H9 (cell line): Measurements from ENCODE around the gene CELF5. TPM values are rescaled to one million over a fixed set of nuclear protein-coding genes. Genes with fewer than 3 reads are reported as not detected.

Experiments
- DNase-seq: peaks from one replicate; pipeline ENCODE4 v3.0.0-alpha.2; 2017
- H2AFZ ChIP-seq: one replicate; pipeline ENCODE4 v1.6.1; 2013; ENCODE audit warnings: mild to moderate bottlenecking, low read length, control low read depth, moderate library complexity
- H2AK5ac ChIP-seq: 2 replicates; pipeline ENCODE4 v1.6.1; 2013; ENCODE audit warnings: low read length, control low read depth, mixed read lengths; ENCODE audit not compliant: insufficient read length
- H2BK120ac ChIP-seq: one replicate; pipeline ENCODE4 v1.6.1; 2013; ENCODE audit warnings: low read depth, mild to moderate bottlenecking, low read length, control low read depth, inconsistent platforms; ENCODE audit not compliant: poor library complexity, severe bottlenecking
- H2BK12ac ChIP-seq: 2 replicates; pipeline ENCODE4 v1.6.1; 2013; ENCODE audit warnings: low read length, control low read depth, mixed read lengths, low read depth; ENCODE audit not compliant: insufficient read length
- H2BK15ac ChIP-seq: 2 replicates; pipeline ENCODE4 v1.6.1; 2013; ENCODE audit warnings: low read depth, low read length, control low read depth
- H2BK20ac ChIP-seq: one replicate; pipeline ENCODE4 v1.6.1; 2013; ENCODE audit warnings: low read depth, mild to moderate bottlenecking, low read length, control low read depth, inconsistent platforms; ENCODE audit not compliant: poor library complexity, severe bottlenecking
- H2BK5ac ChIP-seq: 2 replicates; pipeline ENCODE4 v1.6.1; 2013; ENCODE audit warnings: low read length, control low read depth, mixed read lengths; ENCODE audit not compliant: insufficient read length
- H3K14ac ChIP-seq: 2 replicates; pipeline ENCODE4 v1.6.1; 2013; ENCODE audit warnings: low read length, control low read depth; ENCODE audit not compliant: insufficient read depth
- H3K18ac ChIP-seq: 2 replicates; pipeline ENCODE4 v1.6.1; 2013; ENCODE audit warnings: low read depth, mild to moderate bottlenecking, mixed read lengths, low read length, control low read depth; ENCODE audit not compliant: insufficient read length
- H3K23ac ChIP-seq: 2 replicates; pipeline ENCODE4 v1.6.1; 2013; ENCODE audit warnings: low read length, control low read depth, mixed read lengths, low read depth; ENCODE audit not compliant: insufficient read length
- H3K23me2 ChIP-seq: 2 replicates; pipeline ENCODE4 v1.6.1; 2013; ENCODE audit warnings: low read depth, mild to moderate bottlenecking, mixed read lengths, low read length, control low read depth; ENCODE audit not compliant: insufficient read length, poor library complexity, severe bottlenecking
- H3K27ac ChIP-seq: 2 replicates; pipeline ENCODE4 v1.5.1; 2013; ENCODE audit warnings: low read length, control low read depth, mixed read lengths, low read depth; ENCODE audit not compliant: insufficient read length
- H3K27me3 ChIP-seq: 2 replicates; pipeline ENCODE4 v1.6.1; 2013; ENCODE audit warnings: low read length, control low read depth, inconsistent platforms; ENCODE audit not compliant: insufficient read depth
- H3K4ac ChIP-seq: 2 replicates; pipeline ENCODE4 v1.6.1; 2013; ENCODE audit warnings: low read depth, mild to moderate bottlenecking, control low read depth, inconsistent platforms, low read length, moderate library complexity
- H3K4me1 ChIP-seq: 2 replicates; pipeline ENCODE4 v1.6.1; 2013; ENCODE audit warnings: low read length, control low read depth, inconsistent platforms; ENCODE audit not compliant: insufficient read depth
- H3K4me2 ChIP-seq: 2 replicates; pipeline ENCODE4 v1.6.1; 2013; ENCODE audit warnings: low read length, control low read depth, mixed read lengths; ENCODE audit not compliant: insufficient read length, insufficient read depth
- H3K56ac ChIP-seq: 2 replicates; pipeline ENCODE4 v1.6.1; 2013; ENCODE audit warnings: low read depth, mild to moderate bottlenecking, mixed read lengths, low read length, control low read depth; ENCODE audit not compliant: insufficient read length
- H3K79me1 ChIP-seq: 2 replicates; pipeline ENCODE4 v1.6.1; 2013; ENCODE audit warnings: low read depth, mild to moderate bottlenecking, moderate library complexity, low read length, control low read depth, inconsistent platforms; ENCODE audit not compliant: insufficient read depth, poor library complexity, severe bottlenecking
- H3K79me2 ChIP-seq: 2 replicates; pipeline ENCODE4 v1.6.1; 2013; ENCODE audit warnings: low read length, control low read depth, inconsistent platforms; ENCODE audit not compliant: insufficient read depth
- H3K9ac ChIP-seq: 2 replicates; pipeline ENCODE4 v1.6.1; 2013; ENCODE audit warnings: low read length, control low read depth, mixed read lengths; ENCODE audit not compliant: insufficient read length; ENCODE audit errors: extremely low read depth
- H3K9me3 ChIP-seq: one replicate; pipeline ENCODE4 v1.6.1; 2013; ENCODE audit warnings: low read depth, low read length, inconsistent platforms; ENCODE audit not compliant: control insufficient read depth
- H3T11ph ChIP-seq: one replicate; pipeline ENCODE4 v1.6.1; 2013; ENCODE audit warnings: mild to moderate bottlenecking, low read length, control low read depth, inconsistent platforms
- H4K20me1 ChIP-seq: one replicate; pipeline ENCODE4 v1.6.1; 2013; ENCODE audit not compliant: control insufficient read depth, insufficient read length, insufficient read depth
- H4K5ac ChIP-seq: 2 replicates; pipeline ENCODE4 v1.6.1; 2013; ENCODE audit warnings: low read depth, mild to moderate bottlenecking, mixed read lengths, low read length, control low read depth; ENCODE audit not compliant: insufficient read length
- H4K8ac ChIP-seq: replicated peaks from 2 replicates; pipeline ENCODE4 v1.6.1; 2013; ENCODE audit warnings: low read length, control low read depth, mixed read lengths, low read depth; ENCODE audit not compliant: insufficient read length
- H4K91ac ChIP-seq: 2 replicates; pipeline ENCODE4 v1.6.1; 2013; ENCODE audit warnings: low read depth, mild to moderate bottlenecking, moderate library complexity, mixed read lengths, low read length, control low read depth; ENCODE audit not compliant: insufficient read length
- H3K27ac Mint-ChIP-seq, 3 experiments: 2 replicates in 2 of 3; 3 replicates in 1 of 3; pipeline ENCODE4 v1.8.0; 2020 to 2021; ENCODE audit warnings: mixed read lengths in 3 of 3, mild to moderate bottlenecking in 1 of 3, moderate library complexity in 1 of 3
- H3K27me3 Mint-ChIP-seq: 2 replicates; pipeline ENCODE4 v1.8.0; 2021; ENCODE audit warnings: low read depth, mild to moderate bottlenecking, moderate library complexity, mixed read lengths
- H3K36me3 Mint-ChIP-seq, 3 experiments: 2 replicates in 2 of 3; 3 replicates in 1 of 3; pipeline ENCODE4 v1.8.0; 2020 to 2021; ENCODE audit warnings: low read depth in 3 of 3, mixed read lengths in 3 of 3; ENCODE audit not compliant: insufficient read depth in 1 of 3
- H3K4me1 Mint-ChIP-seq, 2 experiments: 2 replicates each; pipeline ENCODE4 v1.8.0; 2020; ENCODE audit warnings: mixed read lengths in 2 of 2
- H3K4me3 Mint-ChIP-seq, 2 experiments: 2 replicates in 1 of 2; 3 replicates in 1 of 2; pipeline ENCODE4 v1.8.0; 2020 to 2021; ENCODE audit warnings: mild to moderate bottlenecking in 2 of 2, mixed read lengths in 2 of 2, moderate library complexity in 1 of 2
- H3K9me3 Mint-ChIP-seq, 2 experiments: 2 replicates in 1 of 2; 3 replicates in 1 of 2; pipeline ENCODE4 v1.8.0; 2020; ENCODE audit warnings: mild to moderate bottlenecking in 2 of 2, mixed read lengths in 2 of 2, moderate library complexity in 1 of 2
- WGBS: extraction: QIAGEN DNeasy Blood & Tissue Kit; methylation state at CpG from one replicate; pipeline ENCODE4 v1.1.7; 2013; ENCODE audit warnings: missing lambda C conversion rate, low lambda C conversion rate, mixed read lengths; ENCODE audit not compliant: insufficient read length; ENCODE audit errors: extremely low coverage; 5-methylcytosine and 5-hydroxymethylcytosine counted together
- total RNA-seq: library from RNA; stranded (reverse); gene quantifications from 2 replicates; pipeline ENCODE4 v1.2.1, GENCODE V29; 2021
- TF ChIP-seq, protein P1 (sequence below): fragments of 200-600 bp; sonication (generic); conservative IDR thresholded peaks from 3 replicates; pipeline ENCODE4 v1.8.0; 2021; ENCODE audit warnings: antibody characterized with exemption, mild to moderate bottlenecking

The CELF5 gene
- total RNA-seq, 1 experiment from 2014 or later, result 4.8 TPM

DNA sequence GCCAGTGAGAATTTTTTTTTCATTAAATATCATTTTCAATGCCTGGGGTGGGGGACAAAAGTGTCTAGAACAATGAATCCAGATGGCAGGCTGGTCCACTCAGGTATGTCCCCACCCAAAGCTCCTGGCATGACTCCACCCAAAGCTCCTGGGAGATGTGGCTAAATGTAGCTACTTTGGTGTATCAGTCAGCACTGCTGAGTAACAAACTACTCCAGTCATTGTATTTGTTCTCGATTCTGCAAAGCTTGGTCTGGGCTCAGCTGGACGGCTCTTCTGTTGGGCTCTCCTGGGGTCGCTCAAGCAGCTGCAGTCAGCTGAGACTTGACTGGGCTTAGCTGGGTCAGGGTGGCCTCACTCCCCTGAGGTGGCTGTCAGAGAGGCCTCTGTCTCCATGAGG lies 48.5 kb downstream of the CELF5 start:
- no peak overlapping the region for H3K27ac ChIP-seq

More for the DNA sequence above, 48.5 kb downstream of the CELF5 start:
- H2AFZ ChIP-seq, result no peak overlapping the region
- no peaks in the 10 kb centered on the region for H3K79me1 ChIP-seq
- TF ChIP-seq, protein P1, sequence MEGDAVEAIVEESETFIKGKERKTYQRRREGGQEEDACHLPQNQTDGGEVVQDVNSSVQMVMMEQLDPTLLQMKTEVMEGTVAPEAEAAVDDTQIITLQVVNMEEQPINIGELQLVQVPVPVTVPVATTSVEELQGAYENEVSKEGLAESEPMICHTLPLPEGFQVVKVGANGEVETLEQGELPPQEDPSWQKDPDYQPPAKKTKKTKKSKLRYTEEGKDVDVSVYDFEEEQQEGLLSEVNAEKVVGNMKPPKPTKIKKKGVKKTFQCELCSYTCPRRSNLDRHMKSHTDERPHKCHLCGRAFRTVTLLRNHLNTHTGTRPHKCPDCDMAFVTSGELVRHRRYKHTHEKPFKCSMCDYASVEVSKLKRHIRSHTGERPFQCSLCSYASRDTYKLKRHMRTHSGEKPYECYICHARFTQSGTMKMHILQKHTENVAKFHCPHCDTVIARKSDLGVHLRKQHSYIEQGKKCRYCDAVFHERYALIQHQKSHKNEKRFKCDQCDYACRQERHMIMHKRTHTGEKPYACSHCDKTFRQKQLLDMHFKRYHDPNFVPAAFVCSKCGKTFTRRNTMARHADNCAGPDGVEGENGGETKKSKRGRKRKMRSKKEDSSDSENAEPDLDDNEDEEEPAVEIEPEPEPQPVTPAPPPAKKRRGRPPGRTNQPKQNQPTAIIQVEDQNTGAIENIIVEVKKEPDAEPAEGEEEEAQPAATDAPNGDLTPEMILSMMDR, result no peak
- no peak overlapping the region for H3K18ac ChIP-seq
- H3K9ac ChIP-seq, result no peak overlapping the region
- no peak overlapping the region for H2BK15ac ChIP-seq
- Mint-ChIP-seq H3K4me3 (no peak overlapping the region), H3K36me3 (peaks cover 0 to 5% (median 0%) of the 10 kb centered on the region in 3 experiments; a peak in 1 of 7 replicates), H3K27me3 (peaks cover 45% of the 10 kb centered on the region), H3K27ac (no peak overlapping the region), H3K9me3 (peaks cover 5 to 7% of the 10 kb centered on the region in 2 experiments; a peak in 4 of 5 replicates), H3K4me1 (peaks cover 10 to 27% of the 10 kb centered on the region in 2 experiments)
- no peak overlapping the region for H4K5ac ChIP-seq
- H3K4me1 ChIP-seq, result 0 out of 2 replicates have a peak, but pooled peaks cover 3% of the 10 kb centered on the region
- no peak overlapping the region for H3K14ac ChIP-seq
- H2BK12ac ChIP-seq, result no peak overlapping the region
- H2BK120ac ChIP-seq, result no peak overlapping the region
- H2BK5ac ChIP-seq, result no peak overlapping the region
- no peaks in the 10 kb centered on the region for H4K20me1 ChIP-seq
- no peak overlapping the region for H4K8ac ChIP-seq
- H3K9me3 ChIP-seq, result no peaks in the 10 kb centered on the region
- no CpG with 5 or more reads among the region's 3 CpGs for WGBS
- H3K4ac ChIP-seq, result no peak overlapping the region
- H3K23ac ChIP-seq, result no peak overlapping the region
- no peak overlapping the region for H2BK20ac ChIP-seq
- no peak overlapping the region for H3K56ac ChIP-seq
- H3T11ph ChIP-seq, result no peak overlapping the region
- H2AK5ac ChIP-seq, result no peak overlapping the region
- H3K27me3 ChIP-seq, result no peaks in the 10 kb centered on the region; the same call in 1 of the 2 replicates
- no peak overlapping the region for H3K4me2 ChIP-seq
- no peak for DNase-seq
- no peak overlapping the region for H4K91ac ChIP-seq
- H3K23me2 ChIP-seq, result no peaks in the 10 kb centered on the region
- no peaks in the 10 kb centered on the region for H3K79me2 ChIP-seq
